HG03135 (cell line): Measurements from ENCODE around the gene DHRS9.

Experiments
- ATAC-seq: cut with Tn5 transposase; IDR thresholded peaks from one replicate; pipeline ENCODE4 v1.9.1; 2021; ENCODE audit warnings: mild to moderate bottlenecking, moderate library complexity; ENCODE audit not compliant: unreplicated experiment

Gene DHRS9

DNA sequence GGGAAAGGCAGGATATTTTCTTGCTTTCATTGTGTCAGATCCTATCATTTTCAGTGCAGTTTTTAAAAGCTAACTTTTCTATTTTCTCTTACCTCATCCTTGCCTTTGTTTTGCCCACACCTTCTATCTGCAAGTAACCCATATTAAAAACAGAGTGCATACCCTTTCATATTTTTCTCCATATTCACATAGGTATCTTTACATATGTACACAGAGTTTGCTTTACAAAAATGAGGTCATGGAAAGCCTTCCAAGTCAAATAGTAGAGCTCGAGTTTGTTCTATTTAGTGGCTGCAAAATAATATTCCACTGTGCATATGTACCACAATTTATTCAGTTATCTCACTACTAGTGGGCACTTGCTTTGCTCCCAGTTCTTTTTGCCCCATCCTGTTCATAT is 3.9 kb upstream of the DHRS9 start:
- ATAC-seq, result no peak

GRCh38 chr2:169065864-169066517 is 3.4 kb upstream of the DHRS9 start:
- no peak for ATAC-seq

GRCh38 chr2:169066897-169067296 is 2.5 kb upstream of the DHRS9 start:
- no peak for ATAC-seq

DNA sequence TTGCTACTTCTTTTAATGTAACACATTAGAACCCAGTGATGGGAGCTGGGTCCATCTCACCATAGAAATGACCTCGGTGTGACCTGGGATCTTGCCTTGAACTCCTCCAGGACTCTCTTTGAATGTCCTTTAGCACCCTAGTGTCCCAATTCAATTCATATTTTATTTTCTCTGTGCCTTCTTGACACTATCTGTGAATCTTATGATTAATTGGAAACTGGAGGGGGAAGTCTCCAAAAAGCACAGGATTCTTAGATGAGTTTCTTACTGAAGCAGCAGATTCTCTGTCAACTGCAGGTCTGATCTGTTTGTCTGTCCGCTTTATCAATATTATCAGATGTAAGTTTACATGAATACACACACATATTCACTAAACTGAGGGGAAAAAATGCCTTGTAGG is 470 bp downstream of the DHRS9 start:
- no peak for ATAC-seq

DNA sequence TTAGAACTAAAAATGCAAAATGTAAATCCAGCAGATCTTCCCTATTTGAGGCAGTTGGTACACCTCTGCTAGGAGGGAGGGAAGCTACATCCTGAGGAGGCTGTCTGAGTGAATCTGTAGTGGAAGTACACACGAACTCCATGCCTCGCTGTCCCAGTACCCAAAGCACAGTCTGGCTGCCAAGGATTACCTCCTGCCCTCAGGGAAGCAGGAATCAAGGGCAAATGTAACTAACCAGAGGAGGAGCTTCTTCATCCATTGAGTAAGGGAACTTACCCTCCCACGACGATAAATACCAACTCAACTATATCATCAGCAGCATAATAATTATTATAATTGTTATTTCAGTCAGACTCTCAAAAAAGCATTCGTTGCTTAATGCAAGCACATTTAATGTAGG is 2.1 kb downstream of the DHRS9 start:
- no peak for ATAC-seq

GRCh38 chr2:169072163-169072925 is 3.0 kb downstream of the DHRS9 start:
- ATAC-seq, result peak; percentile 42

DNA sequence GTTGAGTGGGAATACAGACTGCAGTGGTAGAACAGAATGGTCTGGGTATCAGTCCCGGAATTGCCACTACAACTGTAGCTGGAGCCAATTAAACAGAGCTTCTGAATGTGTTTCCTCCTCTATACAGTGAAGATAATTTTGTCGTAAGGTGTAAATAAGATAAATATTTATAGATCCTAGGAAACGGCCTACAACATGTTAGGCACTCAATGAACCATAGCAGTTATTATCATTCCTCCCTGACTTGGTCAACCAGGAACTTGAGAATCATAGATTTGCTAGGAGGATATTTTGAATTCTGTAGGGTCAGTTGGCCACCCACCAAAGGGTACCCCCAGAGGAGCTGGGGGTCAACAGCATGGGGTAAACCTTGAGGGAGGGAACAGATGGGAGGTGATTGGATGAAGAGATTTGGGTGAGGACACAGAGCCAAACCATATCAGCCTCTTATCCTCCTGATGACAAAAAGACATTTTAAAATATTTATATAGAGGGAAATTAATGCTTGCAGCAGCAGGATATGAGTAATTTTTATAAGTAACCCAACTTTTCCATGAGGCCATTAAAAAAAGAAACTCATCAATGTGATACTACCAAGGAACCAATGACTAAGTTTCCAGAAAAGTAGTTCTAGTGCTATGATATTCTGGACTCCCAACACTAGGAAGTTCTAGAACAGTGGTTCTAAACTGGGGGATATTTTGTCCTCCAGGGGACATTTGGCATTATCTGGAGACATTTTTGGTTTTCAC is 4.0 kb downstream of the DHRS9 start:
- no peak for ATAC-seq

DNA sequence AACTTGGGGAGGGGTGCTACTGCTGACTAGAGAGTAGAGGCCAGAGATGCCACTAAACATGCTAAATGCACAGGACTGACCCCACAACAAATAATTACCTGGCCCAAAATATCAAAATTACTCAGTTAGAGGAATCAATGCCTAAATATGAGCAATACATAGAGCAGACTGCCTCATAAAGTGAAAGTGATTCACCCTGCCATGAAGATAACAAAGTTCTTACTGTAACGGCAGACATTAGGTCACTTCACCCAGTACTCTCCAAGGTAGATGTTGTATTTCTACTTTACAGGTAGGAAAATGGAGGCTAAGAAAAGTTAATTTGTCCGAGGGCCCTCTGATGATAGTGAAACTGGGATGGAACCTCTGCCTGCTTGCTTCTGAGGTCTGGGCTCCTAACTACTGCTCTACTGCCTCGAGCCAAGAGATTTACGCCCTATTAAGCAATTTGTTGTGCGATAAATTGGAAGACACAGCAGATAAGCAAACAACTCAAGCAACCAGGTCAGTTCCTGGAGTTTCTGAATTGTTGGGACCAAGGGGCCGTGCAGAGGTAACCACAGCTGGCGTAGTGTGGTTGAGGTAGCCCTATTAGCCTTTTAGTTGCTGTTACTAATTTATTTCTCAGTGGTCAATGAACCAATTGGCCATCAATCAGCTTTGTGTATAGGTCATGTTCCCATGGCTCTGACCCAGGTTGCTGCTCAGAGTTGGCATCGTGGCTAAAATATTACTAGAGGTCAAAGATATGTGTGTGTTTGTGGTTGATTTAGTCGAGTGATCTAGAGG is 4.8 kb downstream of the DHRS9 start:
- ATAC-seq, result peak; percentile 51

DNA sequence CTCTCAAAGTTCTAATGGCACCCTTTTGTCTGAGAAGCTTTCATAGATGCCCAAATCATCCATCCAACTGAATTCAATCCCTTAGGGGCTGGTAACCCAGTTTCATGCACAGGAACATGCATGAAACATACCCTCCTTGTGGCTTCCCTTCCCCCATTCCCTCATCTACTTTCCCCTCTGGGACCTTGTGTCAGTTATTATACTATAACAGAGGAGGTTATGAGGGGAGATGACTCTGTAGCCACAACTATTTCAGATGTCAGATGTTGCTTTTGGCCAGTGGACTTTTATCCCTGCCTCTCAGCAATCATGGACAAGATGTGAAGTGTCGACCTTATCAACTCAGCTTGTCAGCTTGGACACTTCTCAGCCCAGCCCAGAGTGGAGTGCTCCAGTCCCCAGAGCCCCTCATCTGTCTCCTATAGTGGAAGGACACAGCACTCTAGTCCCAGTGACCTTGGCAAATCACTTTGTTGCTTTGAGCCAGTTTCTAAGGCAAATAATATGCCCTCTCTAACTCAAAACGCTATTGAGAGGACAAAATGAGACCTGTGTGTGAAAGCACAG is 8.4 kb downstream of the DHRS9 start:
- ATAC-seq, result no peak

DNA sequence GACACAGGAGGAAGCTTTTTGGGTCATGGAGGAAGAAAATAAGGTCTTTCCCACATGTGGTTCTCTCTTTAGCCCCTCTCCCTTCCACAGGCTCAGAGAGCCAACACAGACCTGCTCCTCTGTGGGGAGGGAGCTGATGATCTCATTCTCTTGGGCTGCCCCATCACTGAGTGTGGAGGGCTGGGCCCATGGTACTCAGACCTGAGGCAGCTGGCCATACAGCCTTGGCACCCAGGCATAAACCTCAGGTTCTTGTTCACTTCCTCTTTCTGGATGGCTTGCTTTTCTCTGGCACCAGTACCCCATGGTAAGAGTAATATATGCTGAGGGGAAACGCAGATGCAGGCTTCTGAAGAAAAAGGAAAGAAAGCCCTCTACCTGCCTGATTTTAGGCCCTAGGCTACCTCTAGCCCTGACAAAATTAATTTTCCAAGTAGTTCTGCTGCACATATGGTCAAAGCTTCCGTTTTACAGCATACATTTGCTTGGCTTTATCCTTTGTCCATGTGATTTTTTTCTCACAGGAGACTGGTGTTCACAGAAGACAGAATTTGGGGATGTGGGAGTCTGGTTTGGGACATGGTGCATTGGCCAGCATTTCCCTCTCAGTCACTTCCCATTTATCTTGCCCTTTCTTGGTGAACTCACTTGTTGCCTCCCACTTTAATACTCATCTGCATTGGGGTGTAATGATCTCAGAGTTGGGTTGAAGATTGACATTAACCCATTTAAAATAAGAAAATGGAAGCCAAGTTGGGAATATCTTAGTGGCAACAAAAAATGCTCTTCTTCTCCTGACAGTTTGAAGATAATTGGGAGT is 11.1 kb downstream of the DHRS9 start:
- peak; percentile 75 for ATAC-seq

- no peak for ATAC-seq
These were observed 12.2 kb downstream of the DHRS9 start for GRCh38 chr2:169081551-169081950.

- ATAC-seq, result no peak
These were observed 13.6 kb downstream of the DHRS9 start for GRCh38 chr2:169082995-169083394.

DNA sequence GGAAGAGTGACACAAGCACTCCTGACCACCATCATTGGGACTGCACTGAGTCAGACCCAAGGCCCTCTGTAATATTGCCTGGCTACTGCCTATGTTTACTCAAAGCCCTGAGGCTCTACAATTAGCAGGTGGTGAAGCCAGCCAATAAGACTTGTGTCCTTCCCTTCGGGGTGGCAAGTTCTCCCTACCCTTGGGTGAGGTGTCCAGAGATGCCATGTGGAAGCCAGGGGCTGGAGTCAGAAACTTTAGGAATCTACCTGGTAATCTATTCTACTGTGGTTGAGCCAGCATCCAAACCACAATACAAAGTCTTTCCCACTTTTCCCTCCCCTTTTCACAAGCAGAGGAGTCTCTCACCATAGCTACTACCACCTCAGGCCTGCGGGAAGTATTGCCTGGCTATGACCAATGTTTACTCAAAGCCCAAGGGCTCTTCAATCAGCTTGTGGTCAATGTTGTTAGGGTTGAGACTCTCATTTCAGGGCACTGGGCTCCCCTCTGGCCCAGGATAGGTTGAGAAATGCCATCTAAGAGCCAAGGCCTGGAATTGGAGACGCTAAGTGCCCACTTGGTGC is 17.6 kb downstream of the DHRS9 start:
- ATAC-seq, result no peak

DNA sequence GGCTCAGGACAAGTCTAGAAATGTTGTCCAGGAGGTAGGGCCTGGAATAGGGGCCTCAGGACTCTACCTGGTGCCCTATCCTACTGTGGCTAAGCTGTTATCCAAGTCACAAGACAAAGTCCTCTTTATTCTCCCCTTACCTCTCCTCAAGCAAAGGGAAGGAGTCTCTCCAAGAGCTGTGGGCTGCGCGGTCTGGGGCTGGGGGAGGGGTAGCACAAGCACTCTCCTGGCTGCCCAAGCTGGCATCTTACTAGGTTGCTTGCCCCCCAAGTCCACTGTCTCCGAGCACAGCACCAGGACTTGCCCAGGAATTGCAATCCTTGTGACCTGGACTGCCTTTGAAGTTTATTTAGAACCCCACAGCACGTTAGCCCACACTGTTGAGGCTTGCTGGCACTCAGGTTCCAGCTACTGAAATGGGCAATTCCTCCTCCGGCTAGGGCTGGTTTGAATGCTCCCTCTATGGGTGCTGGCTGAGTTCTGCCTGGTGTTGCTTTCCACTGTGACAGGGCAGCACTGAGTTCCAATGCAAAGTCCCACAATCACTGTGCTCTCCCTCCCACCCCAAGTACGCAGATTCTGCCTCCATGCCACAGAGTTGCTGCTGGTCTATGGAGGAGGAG is 18.5 kb downstream of the DHRS9 start:
- no peak for ATAC-seq

- no peak for ATAC-seq
These were observed 19.8 kb downstream of the DHRS9 start for GRCh38 chr2:169089182-169089581.

DNA sequence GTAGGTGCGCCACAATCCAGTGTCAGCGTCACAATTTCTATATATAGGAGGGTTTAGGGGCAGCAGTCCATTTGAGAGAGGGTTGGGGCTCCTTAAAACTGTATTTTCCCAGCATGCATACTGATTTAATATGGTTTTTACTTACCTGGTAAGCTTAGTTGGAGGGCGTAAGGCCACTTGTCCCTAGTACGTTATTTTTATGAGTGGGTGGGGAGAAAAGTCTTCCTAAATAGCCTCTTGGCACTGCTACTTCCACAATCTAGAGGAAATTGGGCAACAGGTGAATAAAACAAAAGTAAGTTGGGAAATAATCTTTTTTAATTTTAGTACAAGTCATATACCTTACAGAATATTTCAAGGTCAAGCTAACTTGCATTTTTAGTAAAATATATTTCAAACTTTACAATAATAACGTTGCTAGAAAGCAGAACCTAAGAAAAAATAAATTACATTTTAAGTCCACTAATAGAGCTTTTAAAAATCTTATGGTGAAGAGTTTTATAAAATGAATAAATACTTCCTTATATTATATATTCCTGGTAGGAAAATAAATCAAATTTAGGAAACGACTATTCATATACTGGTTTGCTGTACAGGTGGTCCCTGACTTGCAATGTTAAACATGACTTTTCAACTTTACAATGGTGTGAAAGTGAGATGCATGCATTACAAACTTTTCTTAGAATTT is 20.9 kb downstream of the DHRS9 start:
- ATAC-seq, result no peak

DNA sequence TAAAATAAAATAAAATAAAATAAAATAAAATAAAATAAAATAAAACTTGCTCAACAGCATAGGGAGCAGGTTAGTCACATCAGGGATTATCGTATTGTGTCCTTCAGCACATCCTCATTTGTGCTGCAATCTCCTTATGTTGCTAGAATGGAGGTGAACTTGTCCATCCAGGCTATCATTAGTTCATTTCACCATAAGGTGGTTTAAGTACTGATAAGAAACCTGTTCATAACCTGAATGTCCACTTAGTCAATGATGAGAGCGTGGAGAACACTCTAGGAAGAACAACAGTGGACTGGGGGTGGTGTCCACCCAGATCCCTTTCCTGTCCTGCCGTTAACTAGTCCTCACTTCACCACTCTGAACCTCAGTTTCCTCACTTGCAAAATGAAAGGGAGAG is 21.9 kb downstream of the DHRS9 start:
- no peak for ATAC-seq

DNA sequence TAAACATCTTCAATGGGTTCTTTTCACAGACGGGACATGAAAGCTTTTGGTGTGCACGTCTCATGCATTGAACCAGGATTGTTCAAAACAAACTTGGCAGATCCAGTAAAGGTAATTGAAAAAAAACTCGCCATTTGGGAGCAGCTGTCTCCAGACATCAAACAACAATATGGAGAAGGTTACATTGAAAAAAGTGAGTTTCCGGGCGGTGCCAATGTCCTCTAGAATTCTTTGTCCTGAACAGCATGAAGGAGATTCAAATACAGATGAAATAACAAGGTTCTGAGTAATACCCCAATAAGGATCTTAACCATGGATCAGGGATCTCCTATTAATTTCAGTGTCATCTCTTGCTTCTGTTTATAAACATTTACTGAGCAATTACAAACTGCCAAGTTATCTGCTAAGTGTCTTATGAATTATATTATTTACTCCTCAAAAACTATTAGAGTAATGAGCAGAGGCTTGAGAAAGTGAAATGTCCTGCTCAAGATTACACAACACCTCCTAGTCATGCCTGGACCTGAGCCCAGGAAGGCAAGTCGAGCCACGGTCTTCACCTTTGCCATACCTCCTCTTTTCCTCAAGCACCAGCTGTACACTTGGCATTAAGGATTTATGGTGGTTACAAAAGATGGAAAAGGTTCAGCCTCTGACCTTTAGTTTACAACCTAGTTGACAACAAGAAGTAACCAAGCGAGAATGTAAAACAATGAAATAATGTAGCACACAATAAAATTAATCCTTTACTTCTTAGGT is 22.6 kb downstream of the DHRS9 start:
- no peak for ATAC-seq
